Activated T-cell treated with anti-CD3 and anti-CD28 coated beads for 1 hour (primary cell): ENCODE measurements around the gene DGKI.
"Not testable (repeated sequence)": the region's sequence is repeated elsewhere in the genome, so short reads cannot be mapped to it uniquely, and the experiment has no call there.

Experiments used
- DNase-seq: peaks from one replicate; pipeline ENCODE4 v3.0.0-alpha.2; 2020; ENCODE audit warnings: low read depth

DGKI gene

DNA sequence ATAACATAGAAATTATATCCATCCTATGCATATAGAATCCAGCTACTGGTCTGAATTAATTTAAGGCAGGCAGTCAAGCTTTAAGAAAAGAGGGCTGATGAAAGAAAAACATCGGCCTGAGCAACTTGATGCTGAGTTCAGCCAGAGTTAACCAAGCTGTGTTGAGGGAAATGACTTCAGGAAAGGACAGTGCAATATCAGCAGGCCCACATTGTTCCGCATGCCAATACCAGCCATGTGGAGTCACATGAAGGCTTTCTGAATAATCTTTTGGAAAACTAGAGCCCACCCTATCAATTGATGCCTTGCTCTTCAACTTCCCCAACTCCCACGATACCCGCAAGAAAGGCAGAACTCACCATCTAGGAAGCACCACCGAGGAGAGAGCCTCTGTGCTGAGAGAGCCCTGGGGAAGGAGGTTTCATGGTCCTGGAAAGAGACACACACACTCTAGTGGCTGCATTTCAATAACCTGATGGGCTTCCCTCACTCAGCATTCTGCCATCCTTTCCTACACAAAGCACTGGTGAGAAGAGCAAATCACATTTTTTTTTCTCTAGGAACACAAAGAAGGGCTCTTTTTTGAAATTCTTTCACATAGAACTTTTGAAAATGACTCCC lies 377.5 kb downstream of the DGKI start:
- DNase-seq = no peak

DNA sequence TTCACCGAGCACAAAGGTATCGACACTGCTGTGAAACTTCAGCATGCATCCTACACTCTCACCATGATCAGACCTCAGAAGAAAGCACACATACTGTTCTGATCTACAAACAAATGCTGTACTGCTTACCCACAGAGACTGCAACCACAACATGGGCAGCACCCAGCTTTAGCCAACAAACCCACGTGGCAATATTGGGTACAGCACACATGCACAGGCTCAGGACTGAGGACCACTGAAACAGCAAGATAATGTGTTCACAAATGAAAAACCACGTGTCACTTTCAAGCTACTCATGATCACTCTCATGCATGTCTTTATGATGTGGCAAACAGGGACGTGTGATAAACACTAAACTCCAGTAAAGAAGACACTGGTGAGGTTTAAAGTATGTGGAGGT lies 383.9 kb downstream of the DGKI start:
- no peak for DNase-seq

DNA sequence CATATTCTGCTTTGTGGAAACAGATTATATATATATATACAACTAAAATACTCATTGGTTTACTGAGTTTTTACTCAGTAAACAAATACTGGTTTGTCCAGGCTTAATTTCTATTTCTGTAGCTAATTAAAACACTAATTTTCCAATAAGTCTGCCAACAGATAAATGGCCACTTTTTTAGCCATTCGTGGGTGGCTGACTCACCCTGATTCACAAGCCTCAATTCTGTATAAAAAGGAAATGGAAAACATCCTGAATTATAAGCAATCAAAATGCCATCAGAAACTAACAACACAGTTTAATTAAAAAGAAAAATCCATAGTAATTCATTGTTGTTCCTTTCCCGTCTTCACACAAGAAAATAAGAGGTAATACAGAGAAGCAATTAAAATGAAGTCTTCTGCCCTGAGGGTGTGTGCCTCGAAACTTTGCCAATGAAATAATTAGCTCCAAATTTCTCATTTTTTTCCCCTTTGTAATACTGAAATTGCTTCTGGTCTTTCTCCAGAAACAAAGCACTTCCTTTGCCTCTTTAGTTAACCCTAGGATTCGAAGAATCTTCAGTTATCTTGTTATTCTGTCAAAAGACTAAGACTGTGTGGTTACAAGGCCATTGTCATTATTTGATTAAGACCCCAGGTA lies 384.6 kb downstream of the DGKI start:
- no peak for DNase-seq

GRCh38 chr7:137458399-137458798 lies 388.4 kb downstream of the DGKI start:
- no peak for DNase-seq

- no peak for DNase-seq
These were observed 392.0 kb downstream of the DGKI start for GRCh38 chr7:137454767-137455166.

DNA sequence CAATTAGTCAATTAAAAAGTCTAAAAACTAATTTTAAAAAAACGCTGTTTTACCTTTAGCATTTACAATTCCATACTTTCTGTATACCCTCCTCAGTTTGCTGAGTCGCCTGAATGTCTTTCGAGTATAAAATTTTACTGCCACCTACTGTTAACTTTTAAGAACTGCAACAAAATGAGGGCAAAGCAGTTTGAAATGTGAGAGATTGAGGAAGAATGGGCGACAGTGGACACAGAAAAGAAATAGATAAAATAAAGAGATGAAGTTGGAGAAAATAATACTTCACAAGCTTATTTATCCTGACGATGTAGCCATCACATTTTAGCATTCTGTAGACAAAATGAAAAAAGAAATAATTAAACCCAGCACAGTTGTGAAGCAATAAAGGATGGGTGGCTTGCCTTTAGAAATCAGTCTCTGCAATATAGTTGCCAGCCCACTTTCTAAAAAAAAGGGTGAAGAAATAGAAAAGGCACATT lies 392.5 kb downstream of the DGKI start:
- DNase-seq = no peak

GRCh38 chr7:137453356-137453755 lies 393.4 kb downstream of the DGKI start:
- no peak for DNase-seq

GRCh38 chr7:137449016-137449415 lies 397.8 kb downstream of the DGKI start:
- no peak for DNase-seq

DNA sequence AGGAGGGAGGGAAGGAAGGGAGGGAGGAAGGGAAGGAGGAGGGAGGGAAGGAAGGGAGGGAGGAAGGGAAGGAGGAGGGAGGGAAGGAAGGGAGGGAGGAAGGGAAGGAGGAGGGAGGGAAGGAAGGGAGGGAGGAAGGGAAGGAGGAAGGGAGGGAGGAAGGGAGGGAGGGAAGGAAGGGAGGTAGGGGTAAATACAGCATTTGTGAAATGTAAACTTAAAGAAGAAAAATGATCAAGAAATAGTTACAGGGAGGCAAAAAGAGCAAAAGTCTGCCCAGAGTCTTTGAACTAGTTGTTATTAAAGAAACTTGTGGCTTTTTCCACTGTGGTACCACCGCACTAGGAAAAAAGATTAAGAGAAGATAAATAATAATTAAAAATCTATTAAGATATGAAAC lies 398.2 kb downstream of the DGKI start:
- DNase-seq = not testable (repeated sequence)

DNA sequence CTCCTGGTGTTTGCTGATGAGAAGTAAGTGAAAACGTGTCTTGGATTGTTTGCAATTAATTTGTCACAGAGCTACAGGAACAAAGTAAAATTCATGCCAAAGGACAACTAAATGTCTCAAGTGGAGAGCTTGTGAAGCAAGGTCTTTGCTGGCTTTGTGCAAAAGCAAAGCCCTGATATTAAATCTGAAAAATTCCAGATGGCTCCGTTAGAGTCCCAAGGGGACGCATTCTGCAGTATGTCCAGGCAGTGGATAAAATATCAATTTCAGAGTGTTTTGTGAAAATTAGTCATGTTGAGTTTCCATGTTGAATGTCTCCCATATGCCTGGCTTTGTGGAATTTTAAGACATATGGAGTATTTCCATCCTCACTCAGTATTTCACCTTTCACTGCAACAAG lies 400.7 kb downstream of the DGKI start:
- no peak for DNase-seq

DNA sequence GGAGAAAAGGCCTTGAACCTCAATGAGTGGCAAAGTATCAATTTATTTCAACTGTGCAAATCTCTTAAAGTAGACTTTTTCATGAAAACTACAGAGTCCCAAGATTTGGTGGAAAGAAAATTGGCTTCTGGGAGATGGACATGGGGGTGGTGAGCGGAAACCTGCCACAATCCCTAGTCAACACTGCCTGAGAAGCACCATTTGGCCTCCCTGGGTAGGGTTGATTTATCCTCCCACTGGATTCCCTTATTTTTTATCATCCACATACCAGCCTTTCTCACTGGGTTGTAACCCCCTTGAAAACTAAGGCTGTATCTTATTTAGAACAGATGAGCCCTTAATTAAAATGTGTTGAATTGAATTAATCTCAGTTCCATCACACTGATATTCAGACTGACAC lies 401.5 kb downstream of the DGKI start:
- DNase-seq = no peak

DNA sequence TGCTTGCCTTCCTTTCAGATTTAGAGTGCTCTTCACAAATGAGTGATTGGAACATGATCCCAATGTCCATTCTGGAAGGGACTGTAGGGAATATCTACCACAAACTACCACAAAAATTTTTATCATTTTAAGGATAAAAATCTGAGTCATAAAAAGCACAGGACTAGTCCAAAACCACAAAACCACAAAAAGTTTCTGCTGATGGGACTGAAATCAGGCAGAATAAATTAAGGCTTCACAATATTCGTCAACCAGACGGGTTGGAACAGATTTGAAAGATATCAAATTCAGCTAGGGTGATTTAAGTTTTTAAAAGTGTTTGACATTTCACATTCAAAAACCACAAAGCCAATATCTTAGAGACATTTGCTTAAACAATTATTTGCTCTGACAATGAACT lies 403.2 kb downstream of the DGKI start:
- DNase-seq = no peak

- no peak for DNase-seq
These were observed 405.3 kb downstream of the DGKI start for GRCh38 chr7:137441451-137441850.

DNA sequence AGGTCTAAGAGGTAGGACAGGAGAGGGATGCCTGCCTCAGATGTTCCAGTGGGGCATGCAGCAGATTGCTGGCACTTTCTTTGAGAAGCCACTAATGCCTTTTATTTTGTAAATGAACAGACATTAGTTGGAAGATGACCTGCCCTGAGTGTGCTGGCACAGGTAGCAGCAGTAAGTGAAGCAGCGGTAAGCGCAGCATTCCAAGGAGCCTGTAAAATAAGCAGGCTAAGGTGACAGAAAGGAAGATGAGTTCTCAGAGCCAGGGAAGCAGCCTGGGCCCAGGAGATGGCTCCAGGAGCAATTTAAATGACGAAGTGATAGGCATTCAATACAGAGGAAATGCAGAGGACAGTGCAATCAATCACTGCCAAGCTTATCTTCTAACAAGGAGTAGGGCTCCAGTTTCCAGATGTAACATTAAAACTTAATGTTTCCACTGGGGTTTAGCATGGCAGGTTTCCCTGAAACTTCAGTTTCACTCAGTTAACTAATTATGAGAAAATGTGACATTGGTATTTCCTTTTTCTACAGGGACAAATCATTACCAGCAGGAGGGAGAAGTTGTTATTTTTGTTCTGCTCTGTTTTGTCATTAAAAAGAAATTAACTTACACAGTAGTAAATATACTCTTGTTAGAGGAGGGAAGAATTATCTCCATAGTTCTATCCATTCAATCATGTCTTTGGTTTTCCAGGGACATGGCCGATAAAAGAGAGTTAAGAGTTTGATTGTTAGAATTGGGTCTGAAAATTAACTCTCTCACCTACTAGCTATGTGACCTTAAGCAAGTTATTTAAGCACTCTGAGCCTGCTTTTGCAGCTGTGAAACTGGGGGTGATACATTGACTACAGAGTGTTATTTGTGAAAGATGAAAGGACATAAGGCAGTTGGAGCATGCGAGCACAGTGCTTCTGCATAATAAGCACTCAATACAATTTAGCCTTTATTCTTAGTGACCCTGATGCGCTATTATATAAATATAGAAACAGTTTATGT lies 406.6 kb downstream of the DGKI start:
- DNase-seq = no peak

DNA sequence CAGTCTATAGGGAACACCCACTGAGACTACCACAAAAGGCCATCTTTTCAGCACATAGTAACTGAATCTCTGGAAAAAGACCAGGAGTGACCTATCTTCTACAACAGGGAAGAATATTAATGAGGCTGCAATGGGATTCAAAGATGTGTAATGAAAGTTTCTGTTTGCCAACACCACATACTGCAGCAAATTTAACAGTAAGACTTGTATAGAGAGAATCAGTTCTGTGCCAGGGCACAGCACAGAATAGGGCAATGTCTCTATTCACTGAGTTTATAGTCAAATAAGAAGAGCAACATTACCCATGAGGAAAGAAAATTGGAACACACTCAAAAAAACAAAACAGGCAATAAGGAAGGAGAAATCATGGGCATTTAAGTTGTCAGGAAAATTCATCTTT lies 411.8 kb downstream of the DGKI start:
- DNase-seq = no peak

DNA sequence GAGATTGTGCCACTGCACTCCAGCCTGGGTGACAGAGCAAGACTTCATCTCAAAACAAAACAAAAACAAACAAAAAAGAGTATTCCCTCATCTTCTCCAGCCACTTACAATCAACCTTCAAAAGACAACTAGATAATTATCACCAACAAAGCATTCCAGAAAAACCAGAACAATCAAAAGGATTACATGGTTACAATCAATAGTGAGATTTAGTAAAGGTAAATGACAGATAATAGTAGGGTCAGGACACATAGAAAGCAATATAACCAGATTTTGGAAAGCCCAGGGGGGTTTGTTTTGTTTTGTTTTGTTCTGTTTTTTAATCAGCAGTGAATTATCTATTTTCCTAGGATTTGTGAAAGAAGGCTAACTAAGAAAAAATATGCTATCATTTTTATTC lies 412.2 kb downstream of the DGKI start:
- no peak for DNase-seq

- no peak for DNase-seq
These were observed 423.5 kb downstream of the DGKI start for GRCh38 chr7:137423321-137423720.

- no peak for DNase-seq
These were observed 425.4 kb downstream of the DGKI start for GRCh38 chr7:137421366-137421765.

DNA sequence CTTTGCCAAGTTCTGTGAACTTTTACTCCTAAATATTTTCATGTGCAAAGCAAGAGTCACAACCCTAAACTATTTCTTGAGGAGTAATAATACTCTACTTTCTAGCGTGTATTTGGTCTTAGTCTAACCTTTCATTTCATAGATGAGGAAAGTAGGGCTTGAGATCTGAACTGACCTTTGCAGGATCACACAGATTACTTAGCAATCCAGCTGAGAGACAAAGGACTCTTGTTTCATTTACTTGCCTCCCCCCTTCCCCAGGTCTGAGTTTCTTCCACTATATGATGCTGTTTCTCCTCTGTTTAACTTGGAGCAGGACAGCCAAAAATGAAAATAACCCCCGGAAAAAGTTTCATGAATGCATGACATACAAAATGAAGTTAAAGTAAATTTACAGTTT lies 427.9 kb downstream of the DGKI start:
- DNase-seq = no peak

GRCh38 chr7:137417464-137417863 lies 429.3 kb downstream of the DGKI start:
- no peak for DNase-seq

- DNase-seq = no peak
These were observed 432.9 kb downstream of the DGKI start for GRCh38 chr7:137413901-137414300.

GRCh38 chr7:137411446-137411845 lies 435.3 kb downstream of the DGKI start:
- no peak for DNase-seq

DNA sequence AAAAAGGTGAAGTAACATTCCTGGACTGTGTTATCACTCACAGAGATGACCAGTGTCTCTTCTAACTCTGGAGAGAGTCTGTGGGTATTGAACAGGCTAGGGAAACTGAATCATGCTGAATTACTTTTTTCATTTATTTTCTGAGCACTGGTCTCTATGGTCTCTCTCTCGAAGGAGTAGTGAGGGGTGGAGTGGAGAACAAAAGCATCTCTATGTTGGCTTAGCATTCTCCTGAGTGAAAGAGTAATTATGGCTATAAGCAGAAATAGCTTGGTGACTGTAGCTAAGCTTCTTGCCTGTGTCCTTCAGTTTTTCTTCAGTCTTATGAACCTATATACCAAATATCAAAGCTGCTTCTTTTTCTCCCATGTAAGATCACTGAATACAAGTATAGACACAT lies 438.6 kb downstream of the DGKI start:
- DNase-seq = no peak
